GM06990 (cell line): ENCODE measurements around the gene USP50.

Experiments
- DNase-seq: peaks from one replicate; pipeline ENCODE4 v3.0.0-alpha.2; 2011; ENCODE audit not compliant: insufficient read length; ENCODE audit errors: extremely low read depth
- H3K27me3 ChIP-seq: replicated peaks from 2 replicates; pipeline ENCODE4 v1.6.0; 2011; ENCODE audit warnings: low read length; ENCODE audit not compliant: control insufficient read depth, insufficient read depth
- H3K36me3 ChIP-seq: 2 replicates; pipeline ENCODE4 v1.5.1; 2011; ENCODE audit warnings: low read length; ENCODE audit not compliant: control insufficient read depth, insufficient read depth
- H3K4me3 ChIP-seq: replicated peaks from 2 replicates; pipeline ENCODE4 v1.5.1; 2011; ENCODE audit warnings: low read depth, mild to moderate bottlenecking, control low read depth, low read length
- CTCF ChIP-seq: IDR thresholded peaks from 2 replicates; pipeline ENCODE4 v1.5.1; 2011; ENCODE audit warnings: low read length, control low read depth, mild to moderate bottlenecking, inconsistent platforms; ENCODE audit not compliant: insufficient read depth, poor library complexity, severe bottlenecking

USP50 gene

GRCh38 chr15:50549326-50549725 lies 2.9 kb upstream of the USP50 start:
- TF ChIP-seq CTCF = no peak
- no peaks in the 10 kb centered on the region for H3K36me3 ChIP-seq
- no peak for DNase-seq
- H3K4me3 ChIP-seq = no peak overlapping the region
- H3K27me3 ChIP-seq = no peaks in the 10 kb centered on the region

DNA sequence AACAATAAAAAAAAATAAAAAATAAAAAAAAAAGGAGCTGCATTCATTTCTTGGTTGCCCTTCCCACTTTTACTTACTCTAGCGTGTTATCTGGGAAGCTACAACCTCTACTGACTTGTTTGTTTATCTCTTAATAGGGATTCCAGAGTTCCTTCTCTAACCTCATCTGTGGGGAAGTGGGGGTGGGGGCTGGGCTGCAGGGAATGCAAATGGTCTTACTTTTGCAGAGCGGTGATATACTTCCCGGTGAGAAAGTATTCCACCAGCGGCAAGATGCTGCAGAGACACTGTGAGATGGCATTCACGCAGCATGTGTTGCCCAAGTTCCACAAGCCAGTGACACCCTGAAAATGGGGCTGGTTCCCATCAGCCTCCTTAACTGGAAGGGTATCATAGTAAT lies 2.1 kb downstream of the USP50 start:
- DNase-seq = no peak
- Histone ChIP-seq H3K4me3 (no peak overlapping the region), H3K36me3 (no peaks in the 10 kb centered on the region), H3K27me3 (no peaks in the 10 kb centered on the region)
- TF ChIP-seq CTCF = no peak

DNA sequence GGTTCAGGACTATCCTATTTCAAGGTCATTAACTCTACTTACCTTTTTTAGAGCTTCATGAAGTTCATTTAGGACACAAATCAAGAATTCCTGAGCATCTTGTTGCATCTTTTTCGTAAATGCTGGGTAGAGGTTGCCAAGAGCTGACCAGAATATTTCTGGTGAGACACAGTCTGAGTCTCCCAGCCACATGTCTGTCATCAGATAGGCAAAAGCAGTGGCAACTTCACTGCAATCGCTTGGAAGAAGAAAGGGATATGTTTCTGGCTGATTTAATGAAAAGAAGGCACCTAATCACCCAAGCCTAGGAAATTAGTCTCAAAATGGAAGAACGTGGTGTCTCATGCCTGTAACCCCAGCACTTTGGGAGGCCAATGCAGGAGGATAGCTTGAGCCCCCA lies 2.9 kb downstream of the USP50 start:
- DNase-seq = no peak
- TF ChIP-seq CTCF = no peak
- no peak overlapping the region for H3K4me3 ChIP-seq

DNA sequence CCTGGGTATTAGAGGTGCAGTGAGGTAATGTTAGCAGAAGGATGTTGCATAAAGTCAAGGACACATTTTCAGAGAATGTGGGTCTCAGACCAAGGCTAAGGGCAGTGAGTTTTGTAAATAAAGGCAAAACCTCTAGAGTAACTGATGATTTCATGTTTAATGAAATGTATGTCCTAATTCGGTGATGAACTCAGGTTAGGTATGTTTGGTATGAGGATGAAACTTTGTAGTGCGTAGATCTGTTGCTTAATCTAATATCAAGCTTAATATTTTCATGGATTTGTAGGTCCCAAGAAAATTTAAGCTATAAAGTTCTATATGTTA lies 3.6 kb downstream of the USP50 start:
- no peak for TF ChIP-seq CTCF

More for the DNA sequence above, 2.9 kb downstream of the USP50 start:
- Histone ChIP-seq H3K27me3 (no peaks in the 10 kb centered on the region), H3K36me3 (no peaks in the 10 kb centered on the region)

GRCh38 chr15:50531766-50532165 lies 14.7 kb downstream of the USP50 start:
- TF ChIP-seq CTCF = no peak
- no peaks in the 10 kb centered on the region for H3K27me3 ChIP-seq
- H3K4me3 ChIP-seq = no peak overlapping the region
- no peaks in the 10 kb centered on the region for H3K36me3 ChIP-seq
- no peak for DNase-seq

More for the DNA sequence above, 3.6 kb downstream of the USP50 start:
- no peak overlapping the region for H3K4me3 ChIP-seq
- no peak for DNase-seq
- no peaks in the 10 kb centered on the region for H3K27me3 ChIP-seq
- H3K36me3 ChIP-seq = no peaks in the 10 kb centered on the region

DNA sequence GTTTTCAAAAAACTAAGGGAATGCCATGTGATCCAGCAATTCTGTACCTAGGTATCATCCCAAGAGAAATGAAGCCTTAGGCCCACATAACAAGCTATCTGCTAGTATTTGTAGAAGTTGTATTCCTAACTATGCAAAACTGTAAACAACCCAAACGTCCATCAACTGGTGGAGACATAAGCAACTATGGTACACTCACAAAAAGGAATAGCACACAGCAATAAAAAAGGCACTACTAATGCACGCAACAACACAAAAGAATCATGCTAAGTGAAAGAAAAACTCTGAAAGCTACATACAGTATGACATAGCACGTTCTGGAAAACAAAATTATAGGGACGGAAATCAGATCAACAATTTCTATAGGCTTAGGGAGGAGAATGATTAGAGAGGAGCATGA lies 15.3 kb downstream of the USP50 start:
- no peak for TF ChIP-seq CTCF
- no peak for DNase-seq
- H3K36me3 ChIP-seq = no peaks in the 10 kb centered on the region
- H3K4me3 ChIP-seq = no peak overlapping the region
- no peaks in the 10 kb centered on the region for H3K27me3 ChIP-seq
